WTC11 (cell line): ENCODE data around the gene RBM20. TPM values are rescaled to one million over a fixed set of nuclear protein-coding genes. Genes with fewer than 3 reads are reported as not detected.

Experiments
- ATAC-seq: fragments of 200-7000 bp; cut with Tn5 transposase; 2 replicates; pipeline ENCODE4 v1.10.0; 2021; ENCODE audit warnings: mild to moderate bottlenecking, moderate library complexity
- CTCF ChIA-PET: fragments of 300-600 bp; sonication (Branson Sonifier 250); formaldehyde crosslinking; loops from one replicate; lab custom pipeline; 2021; ENCODE audit warnings: antibody characterized with exemption; lab: Charles Lee
- POLR2A ChIA-PET: fragments of 350-600 bp; sonication (Branson Sonifier 250); formaldehyde crosslinking; loops from one replicate; lab custom pipeline; 2021; ENCODE audit warnings: antibody characterized with exemption; lab: Charles Lee
- DNase-seq: peaks from one replicate; pipeline ENCODE4 v3.0.0; 2021; ENCODE audit warnings: low spot score
- H3K27ac Mint-ChIP-seq: 2 replicates; pipeline ENCODE4 v1.8.0; 2021; ENCODE audit warnings: mixed read lengths
- H3K27me3 Mint-ChIP-seq: 2 replicates; pipeline ENCODE4 v1.8.0; 2021; ENCODE audit warnings: low read depth, mild to moderate bottlenecking, moderate library complexity, mixed read lengths
- H3K36me3 Mint-ChIP-seq: 2 replicates; pipeline ENCODE4 v1.8.0; 2021; ENCODE audit warnings: mixed read lengths
- H3K4me1 Mint-ChIP-seq: 2 replicates; pipeline ENCODE4 v1.8.0; 2022; ENCODE audit warnings: mixed read lengths
- H3K4me3 Mint-ChIP-seq: 2 replicates; pipeline ENCODE4 v1.8.0; 2021; ENCODE audit warnings: mild to moderate bottlenecking, moderate library complexity, mixed read lengths
- H3K9me3 Mint-ChIP-seq: 2 replicates; pipeline ENCODE4 v1.8.0; 2021; ENCODE audit warnings: mixed read lengths
- ATF3 ChIP-seq: sonication (generic); formaldehyde crosslinking; conservative IDR thresholded peaks from 2 replicates; pipeline ENCODE4 v1.8.1; 2022; ENCODE audit warnings: mild to moderate bottlenecking, missing genetic modification reagents
- CDX4 ChIP-seq: fragments of 250-450 bp; sonication (Bioruptor Pico); IDR thresholded peaks from 2 replicates; pipeline ENCODE4 v1.9.0; 2021; ENCODE audit warnings: moderate library complexity, mild to moderate bottlenecking, inconsistent platforms, borderline replicate concordance
- CREB1 ChIP-seq: sonication (generic); formaldehyde crosslinking; IDR thresholded peaks from 2 replicates; pipeline ENCODE4 v1.8.0; 2023; ENCODE audit warnings: mild to moderate bottlenecking, missing genetic modification reagents
- CREM ChIP-seq: sonication (generic); formaldehyde crosslinking; IDR thresholded peaks from 2 replicates; pipeline ENCODE4 v1.8.1; 2022; ENCODE audit warnings: mild to moderate bottlenecking, missing genetic modification reagents, moderate library complexity
- E2F4 ChIP-seq: sonication (generic); formaldehyde crosslinking; IDR thresholded peaks from 2 replicates; pipeline ENCODE4 v1.8.1; 2022; ENCODE audit warnings: low read depth, mild to moderate bottlenecking, moderate library complexity, missing genetic modification reagents, borderline replicate concordance
- E2F5 ChIP-seq: sonication (generic); formaldehyde crosslinking; IDR thresholded peaks from 2 replicates; pipeline ENCODE4 v1.8.1; 2022; ENCODE audit warnings: mild to moderate bottlenecking, moderate library complexity, missing genetic modification reagents
- EMX1 ChIP-seq: fragments of 250-450 bp; sonication (Bioruptor Pico); IDR thresholded peaks from 2 replicates; pipeline ENCODE4 v1.8.0; 2021; ENCODE audit warnings: mild to moderate bottlenecking
- FOXJ3 ChIP-seq: sonication (generic); formaldehyde crosslinking; IDR thresholded peaks from 2 replicates; pipeline ENCODE4 v1.9.0; 2021; ENCODE audit warnings: missing genetic modification reagents, mild to moderate bottlenecking, borderline replicate concordance
- GRHL2 ChIP-seq: fragments of 250-450 bp; sonication (Bioruptor Pico); IDR thresholded peaks from 2 replicates; pipeline ENCODE4 v1.8.0; 2022; ENCODE audit warnings: mild to moderate bottlenecking, moderate library complexity; ENCODE audit not compliant: insufficient replicate concordance, severe bottlenecking
- JAZF1 ChIP-seq: fragments of 250-450 bp; sonication (Bioruptor Pico); IDR thresholded peaks from 2 replicates; pipeline ENCODE4 v1.9.0; 2021; ENCODE audit warnings: moderate library complexity, mild to moderate bottlenecking, inconsistent platforms
- JUN ChIP-seq: sonication (generic); formaldehyde crosslinking; IDR thresholded peaks from 2 replicates; pipeline ENCODE4 v1.8.0; 2023; ENCODE audit warnings: mild to moderate bottlenecking, missing genetic modification reagents
- MYBL2 ChIP-seq: sonication (generic); formaldehyde crosslinking; IDR thresholded peaks from 2 replicates; pipeline ENCODE4 v1.8.1; 2023; ENCODE audit warnings: mild to moderate bottlenecking, moderate library complexity, missing genetic modification reagents
- NR2C2 ChIP-seq: sonication (generic); formaldehyde crosslinking; IDR thresholded peaks from 2 replicates; pipeline ENCODE4 v1.8.0; 2022; ENCODE audit warnings: mild to moderate bottlenecking, missing genetic modification reagents
- OVOL2 ChIP-seq: fragments of 250-450 bp; sonication (Bioruptor Pico); IDR thresholded peaks from 2 replicates; pipeline ENCODE4 v1.9.0; 2021; ENCODE audit warnings: mild to moderate bottlenecking, borderline replicate concordance
- PRRX2 ChIP-seq: fragments of 250-450 bp; sonication (Bioruptor Pico); IDR thresholded peaks from 2 replicates; pipeline ENCODE4 v1.8.0; 2021; ENCODE audit warnings: mild to moderate bottlenecking
- RELA ChIP-seq: sonication (generic); formaldehyde crosslinking; IDR thresholded peaks from 2 replicates; pipeline ENCODE4 v1.8.1; 2022; ENCODE audit warnings: missing genetic modification reagents, mild to moderate bottlenecking, borderline replicate concordance
- SMAD4 ChIP-seq: sonication (generic); formaldehyde crosslinking; IDR thresholded peaks from 2 replicates; pipeline ENCODE4 v1.8.0; 2022; ENCODE audit warnings: mild to moderate bottlenecking, missing genetic modification reagents
- TEAD1 ChIP-seq: sonication (generic); formaldehyde crosslinking; IDR thresholded peaks from 2 replicates; pipeline ENCODE4 v1.8.0; 2022; ENCODE audit warnings: mild to moderate bottlenecking, missing genetic modification reagents
- USF1 ChIP-seq: sonication (generic); formaldehyde crosslinking; IDR thresholded peaks from 2 replicates; pipeline ENCODE4 v1.8.0; 2022; ENCODE audit warnings: mild to moderate bottlenecking, missing genetic modification reagents
- ZBTB21 ChIP-seq: sonication (generic); formaldehyde crosslinking; IDR thresholded peaks from 2 replicates; pipeline ENCODE4 v1.8.1; 2023; ENCODE audit warnings: mild to moderate bottlenecking, missing genetic modification reagents, borderline replicate concordance
- ZNF263 ChIP-seq: sonication (generic); formaldehyde crosslinking; IDR thresholded peaks from 2 replicates; pipeline ENCODE4 v1.8.1; 2022; ENCODE audit warnings: low read depth, mild to moderate bottlenecking, moderate library complexity, missing genetic modification reagents
- ZNF317 ChIP-seq: sonication (generic); formaldehyde crosslinking; IDR thresholded peaks from 2 replicates; pipeline ENCODE4 v1.8.1; 2023; ENCODE audit warnings: low read depth, mild to moderate bottlenecking, moderate library complexity, missing genetic modification reagents, borderline replicate concordance
- ZNF416 ChIP-seq: fragments of 250-450 bp; sonication (Bioruptor Pico); IDR thresholded peaks from 2 replicates; pipeline ENCODE4 v1.9.0; 2021; ENCODE audit warnings: mild to moderate bottlenecking, inconsistent platforms
- ZNF423 ChIP-seq: fragments of 250-450 bp; sonication (Bioruptor Pico); IDR thresholded peaks from 2 replicates; pipeline ENCODE4 v2.1.2; 2022; ENCODE audit warnings: mild to moderate bottlenecking, moderate library complexity
- ZNF425 ChIP-seq: fragments of 250-450 bp; sonication (Bioruptor Pico); conservative IDR thresholded peaks from 2 replicates; pipeline ENCODE4 v1.9.0; 2021; ENCODE audit warnings: mild to moderate bottlenecking
- ZNF532 ChIP-seq: fragments of 250-450 bp; sonication (Bioruptor Pico); IDR thresholded peaks from 2 replicates; pipeline ENCODE4 v1.9.0; 2021; ENCODE audit warnings: mild to moderate bottlenecking, borderline replicate concordance
- total RNA-seq: library from RNA; stranded (reverse); gene quantifications from 3 replicates; pipeline ENCODE4 v1.2.3, GENCODE V29; 2021

Gene RBM20
- total RNA-seq, 1 experiment from 2014 or later = 0.52 TPM

- H3K9me3 Mint-ChIP-seq = no peaks in the 10 kb centered on the region
- H3K27me3 Mint-ChIP-seq = no peaks in the 10 kb centered on the region
- ChIA-PET CTCF (interaction anchor here (0.9 to 1.6 kb wide), 9 partner anchors 22 to 187 kb away, joined by 3 to 5 read pairs (median 4); no protein-coding TSS in a partner anchor), POLR2A (no interaction called here)
- H3K27ac Mint-ChIP-seq = peak overlapping the region; percentile 16; the same call in 1 of the 2 replicates
- no peak for DNase-seq
- ATAC-seq = peak; percentile 62
- H3K4me3 Mint-ChIP-seq = no peak overlapping the region
- H3K36me3 Mint-ChIP-seq = no peaks in the 10 kb centered on the region
- peaks cover 22% of the 10 kb centered on the region for H3K4me1 Mint-ChIP-seq
- TF ChIP-seq E2F4 (CRISPR knock-in tag) (no peak), OVOL2 (CRISPR knock-in tag) (no peak), ZNF532 (no peak), MYBL2 (no peak), TEAD1 (CRISPR knock-in tag) (no peak), ZNF317 (CRISPR knock-in tag) (no peak), CREM (no peak), E2F5 (no peak), USF1 (CRISPR knock-in tag) (no peak), JUN (CRISPR knock-in tag) (no peak), GRHL2 (CRISPR knock-in tag) (no peak), SMAD4 (CRISPR knock-in tag) (no peak), ATF3 (CRISPR knock-in tag) (no peak), RELA (CRISPR knock-in tag) (no peak), ZBTB21 (CRISPR knock-in tag) (no peak), ZNF416 (CRISPR knock-in tag) (no peak), ZNF423 (CRISPR knock-in tag) (no peak), JAZF1 (no peak), NR2C2 (CRISPR knock-in tag) (no peak)
Measured at GRCh38 chr10:110706690-110707098, 62.6 kb downstream of the RBM20 start.

GRCh38 chr10:110708776-110709443, 64.8 kb downstream of the RBM20 start:
- H3K27ac Mint-ChIP-seq = no peak overlapping the region
- POLR2A ChIA-PET = no interaction called here
- CTCF ChIA-PET = no interaction called here
- TF ChIP-seq ZNF263 (no peak), ZNF425 (no peak), CREB1 (CRISPR knock-in tag) (no peak), PRRX2 (CRISPR knock-in tag) (no peak), EMX1 (no peak), ZNF416 (CRISPR knock-in tag) (no peak), FOXJ3 (CRISPR knock-in tag) (no peak), RELA (CRISPR knock-in tag) (no peak), CDX4 (CRISPR knock-in tag) (no peak)
- TF ChIP-seq, all 79 proteins: peak for 0
- no peaks in the 10 kb centered on the region for H3K9me3 Mint-ChIP-seq
- no peaks in the 10 kb centered on the region for H3K27me3 Mint-ChIP-seq
- H3K4me1 Mint-ChIP-seq = peaks cover 15% of the 10 kb centered on the region
- ATAC-seq = no peak; the same call in 1 of the 2 replicates
- DNase-seq = no peak
- no peak overlapping the region for H3K4me3 Mint-ChIP-seq
- H3K36me3 Mint-ChIP-seq = no peaks in the 10 kb centered on the region
